GM19452 (cell line): ENCODE data around the gene AGBL4.

ENCODE experiments used
- ATAC-seq: cut with Tn5 transposase; IDR thresholded peaks from one replicate; pipeline ENCODE4 v1.9.1; 2021; ENCODE audit not compliant: unreplicated experiment

Gene AGBL4

GRCh38 chr1:48619539-48619938, 1404.2 kb downstream of the AGBL4 start:
- ATAC-seq = no peak

DNA sequence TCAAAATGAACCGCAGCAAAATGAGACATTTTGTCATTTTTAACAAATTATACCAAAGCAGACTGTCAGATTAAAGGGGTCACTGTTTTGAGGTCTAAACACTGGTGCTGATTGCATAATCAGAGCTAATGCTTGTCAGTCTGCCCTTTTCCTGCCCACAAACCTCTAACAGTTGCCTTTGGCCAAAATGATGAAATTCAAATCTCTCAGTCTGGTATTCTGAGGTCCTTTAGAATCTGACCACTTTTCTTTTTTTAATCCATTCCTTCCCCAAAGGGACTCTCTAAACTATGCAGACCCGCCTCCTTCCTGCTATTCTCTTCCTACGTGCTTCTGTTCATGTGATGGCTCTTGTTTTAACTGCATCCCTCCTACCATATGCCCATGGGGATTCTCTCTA, 1406.5 kb downstream of the AGBL4 start:
- ATAC-seq = no peak

DNA sequence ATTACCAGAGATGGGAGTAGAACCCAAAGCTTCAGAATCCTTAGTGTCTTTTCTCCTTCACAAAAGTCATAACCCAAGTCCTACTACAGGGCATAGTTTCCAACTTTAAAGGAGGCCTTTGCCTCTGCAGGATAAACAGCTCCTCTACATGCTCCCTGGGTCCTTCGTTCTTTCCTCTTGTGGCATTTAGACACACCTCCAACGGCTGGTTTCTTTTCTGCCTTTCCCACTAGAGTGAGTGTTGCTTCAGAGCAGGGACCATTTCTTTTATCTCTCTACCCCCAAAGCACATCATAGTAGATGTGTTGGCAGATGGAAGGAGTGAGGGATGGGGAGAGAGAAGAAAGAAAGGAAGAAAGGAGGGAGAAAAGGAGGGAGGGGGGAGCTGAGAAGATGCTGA, 1407.0 kb downstream of the AGBL4 start:
- ATAC-seq = no peak

DNA sequence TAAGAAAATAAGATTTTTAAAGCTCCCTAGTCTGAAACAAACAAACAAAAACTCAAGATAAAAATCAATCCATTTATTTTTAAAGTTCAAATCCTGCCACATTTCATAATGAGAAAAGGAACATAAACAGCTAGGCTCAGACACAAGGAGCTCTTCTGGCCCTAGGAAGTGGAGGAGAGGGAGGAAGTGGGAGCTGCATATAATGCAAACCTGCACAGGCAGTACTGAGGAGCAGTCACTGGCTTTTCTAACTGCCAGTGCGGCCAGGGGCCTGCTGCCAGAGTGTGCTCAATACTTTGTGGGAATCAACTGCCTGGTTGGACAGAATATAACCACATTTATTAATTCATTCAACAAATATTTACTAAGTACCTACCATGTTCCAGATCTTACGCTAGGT, 1411.9 kb downstream of the AGBL4 start:
- no peak for ATAC-seq

- ATAC-seq = no peak
Observed at GRCh38 chr1:48610628-48611542, 1412.9 kb downstream of the AGBL4 start.

DNA sequence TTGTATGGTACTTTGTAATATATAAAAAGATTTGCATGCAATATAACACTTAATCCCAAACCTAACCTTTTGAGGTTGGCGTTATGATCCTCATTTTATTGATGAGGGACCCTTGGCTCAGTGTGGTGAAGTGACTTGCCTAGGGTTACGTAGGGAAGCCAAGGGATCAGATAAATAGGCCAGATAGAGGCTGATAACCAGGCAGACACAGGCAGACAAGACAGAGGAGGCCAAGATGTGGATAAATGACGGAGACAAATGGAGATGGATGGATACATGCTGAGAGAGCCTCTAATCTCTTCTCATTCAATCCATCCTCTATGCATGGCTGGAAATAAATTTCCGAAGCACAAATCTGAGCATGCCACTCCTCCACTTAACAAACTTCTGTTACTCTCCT, 1414.9 kb downstream of the AGBL4 start:
- ATAC-seq = no peak

- no peak for ATAC-seq
Observed at GRCh38 chr1:48603222-48603621, 1420.5 kb downstream of the AGBL4 start.

GRCh38 chr1:48602349-48602748, 1421.4 kb downstream of the AGBL4 start:
- ATAC-seq = no peak

DNA sequence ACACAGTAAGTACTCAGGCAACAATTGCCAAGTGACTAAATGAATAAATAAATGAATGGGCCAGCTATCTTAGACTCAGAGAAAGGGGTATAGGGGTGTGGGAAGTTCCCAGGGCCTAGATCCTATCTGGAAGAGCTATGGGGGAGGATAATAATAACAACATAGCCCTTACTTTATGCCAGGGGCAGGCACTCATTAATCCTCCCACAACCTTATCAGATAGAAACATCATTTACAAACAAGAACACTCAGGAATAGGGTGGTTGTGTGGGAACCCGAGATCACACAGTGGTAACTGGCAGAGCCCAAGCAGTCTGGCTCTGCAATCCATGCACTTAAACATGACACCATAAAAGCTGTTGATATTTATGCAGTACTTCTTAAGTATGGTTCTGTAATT, 1423.6 kb downstream of the AGBL4 start:
- ATAC-seq = no peak

DNA sequence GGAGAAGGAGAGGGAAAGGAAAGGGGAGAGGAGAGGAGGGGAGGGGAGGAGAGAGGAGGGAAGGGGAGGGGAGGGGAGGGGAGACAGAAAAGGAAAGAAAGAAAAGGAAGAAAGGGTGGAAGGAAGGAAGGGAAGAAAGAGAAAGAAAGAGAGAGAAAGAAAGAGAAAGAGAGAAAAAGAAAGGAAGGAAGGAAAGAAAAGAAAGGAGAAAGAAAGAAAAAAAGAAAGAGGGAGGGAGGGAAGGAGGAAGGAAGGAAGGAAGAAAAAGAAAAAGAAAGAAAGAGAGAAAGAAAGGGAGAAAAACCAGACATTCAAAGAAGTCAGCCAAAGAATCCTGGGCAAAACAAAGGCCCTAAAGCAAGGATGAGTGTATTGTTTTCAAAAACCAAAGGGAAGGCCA, 1426.1 kb downstream of the AGBL4 start:
- no peak for ATAC-seq

- ATAC-seq = no peak
Observed at GRCh38 chr1:48596046-48596445, 1427.7 kb downstream of the AGBL4 start.

DNA sequence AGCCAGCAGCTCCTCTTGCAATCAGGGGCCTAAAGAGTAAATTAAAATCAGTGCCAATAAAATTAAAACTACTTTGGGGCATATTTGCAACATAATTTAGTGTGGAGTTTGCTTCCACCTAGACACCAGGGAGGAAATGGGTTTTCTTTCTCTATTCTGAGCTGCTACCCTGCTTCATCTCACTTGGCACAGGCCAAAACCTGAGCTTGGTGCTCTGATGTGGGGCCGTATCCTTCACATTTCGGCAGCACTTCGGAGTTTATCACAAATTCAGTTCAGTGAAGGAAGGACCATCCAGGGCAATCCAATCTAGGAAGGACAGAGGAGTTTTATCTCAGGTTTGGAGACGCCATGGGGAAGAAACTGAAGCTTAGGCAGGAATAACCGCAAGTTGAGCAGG, 1428.1 kb downstream of the AGBL4 start:
- ATAC-seq = no peak

DNA sequence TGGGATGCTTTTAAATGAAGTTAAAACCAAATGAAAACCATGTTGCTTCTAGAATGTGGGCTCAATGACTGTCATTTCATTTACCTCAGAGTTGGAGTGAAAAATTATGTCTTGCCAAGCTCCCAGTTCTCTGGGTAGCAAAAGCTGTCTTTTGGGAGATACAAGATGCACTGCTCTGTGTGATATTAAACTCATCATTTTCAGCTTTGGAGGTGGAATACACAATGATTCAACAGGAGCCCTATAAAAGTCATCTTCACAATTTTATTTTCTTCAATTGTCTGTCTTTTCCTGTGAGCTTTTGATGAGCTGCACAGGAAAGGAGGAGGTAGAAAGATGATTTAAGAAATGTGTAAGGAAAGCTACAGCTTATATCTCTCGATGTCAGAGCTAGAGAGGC, 1431.4 kb downstream of the AGBL4 start:
- ATAC-seq = no peak

- ATAC-seq = no peak
Observed at GRCh38 chr1:48591181-48591580, 1432.6 kb downstream of the AGBL4 start.

GRCh38 chr1:48588061-48588460, 1435.7 kb downstream of the AGBL4 start:
- ATAC-seq = no peak

- no peak for ATAC-seq
Observed at GRCh38 chr1:48582408-48582807, 1441.3 kb downstream of the AGBL4 start.

DNA sequence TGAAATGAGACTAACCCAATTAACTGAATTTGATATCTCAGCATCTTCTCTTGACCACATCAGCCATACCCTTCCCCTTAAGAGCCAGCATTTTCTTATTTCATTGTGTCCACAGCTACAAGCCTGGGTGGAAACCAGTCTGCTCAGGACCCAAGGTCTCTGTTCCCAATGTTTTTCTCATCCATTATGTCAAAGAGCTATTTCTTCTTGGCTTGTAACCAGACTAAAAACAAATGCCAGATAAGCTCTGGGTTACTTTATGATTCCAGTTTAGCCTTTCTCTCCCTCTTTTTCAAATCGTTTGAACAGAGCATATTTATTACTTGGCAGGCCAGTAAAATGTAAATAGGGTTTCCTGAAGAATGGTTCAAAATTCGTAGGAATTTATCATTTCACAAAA, 1442.5 kb downstream of the AGBL4 start:
- no peak for ATAC-seq

DNA sequence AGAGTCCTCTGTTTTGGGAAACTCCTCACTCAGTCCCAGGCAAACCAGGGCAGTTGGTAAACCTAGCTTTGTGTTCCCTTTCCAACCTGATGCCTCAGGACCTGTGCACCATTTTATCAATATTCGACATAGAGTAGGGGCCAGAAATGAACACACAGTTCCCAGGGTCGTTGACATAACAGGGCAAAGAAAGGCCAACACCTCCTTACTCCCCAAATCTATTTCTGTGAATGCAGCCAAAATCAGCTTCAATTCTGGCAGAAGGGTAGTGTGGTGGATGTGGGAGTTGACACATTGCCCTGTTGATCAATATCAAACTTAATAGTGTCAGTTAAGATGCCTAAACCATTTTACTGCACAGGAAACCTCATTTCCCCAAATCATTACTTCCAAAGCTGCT, 1447.2 kb downstream of the AGBL4 start:
- no peak for ATAC-seq

DNA sequence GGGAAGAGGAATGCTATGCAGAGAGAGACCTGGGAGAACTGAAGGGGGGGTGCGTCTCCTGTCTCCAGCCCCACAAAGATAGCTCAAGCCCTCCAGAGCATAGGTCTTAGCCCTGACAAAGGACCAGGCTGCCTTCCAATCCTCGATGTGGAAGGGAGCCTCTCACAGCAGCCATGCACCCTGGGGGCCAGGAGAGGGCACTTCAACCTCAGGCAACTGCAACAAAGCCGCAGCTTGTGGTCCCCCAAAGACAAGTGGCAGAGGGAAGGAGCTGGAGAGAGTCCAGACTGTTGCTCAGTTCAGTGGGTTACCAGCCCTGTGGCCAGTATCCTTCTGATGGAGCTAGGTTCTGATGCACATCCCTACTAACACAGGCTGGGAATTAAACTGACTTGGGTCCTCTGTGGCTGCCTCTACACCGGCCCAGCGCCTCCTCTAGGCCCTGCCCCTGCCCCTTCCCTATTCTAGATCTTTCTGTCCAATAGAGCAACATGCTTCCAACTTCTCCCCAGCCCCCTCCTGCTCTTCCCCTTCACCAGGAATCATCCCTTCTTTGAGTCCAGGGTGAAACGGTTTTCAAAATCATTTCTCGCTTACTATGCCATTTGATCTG, 1451.0 kb downstream of the AGBL4 start:
- ATAC-seq = peak; percentile 64

DNA sequence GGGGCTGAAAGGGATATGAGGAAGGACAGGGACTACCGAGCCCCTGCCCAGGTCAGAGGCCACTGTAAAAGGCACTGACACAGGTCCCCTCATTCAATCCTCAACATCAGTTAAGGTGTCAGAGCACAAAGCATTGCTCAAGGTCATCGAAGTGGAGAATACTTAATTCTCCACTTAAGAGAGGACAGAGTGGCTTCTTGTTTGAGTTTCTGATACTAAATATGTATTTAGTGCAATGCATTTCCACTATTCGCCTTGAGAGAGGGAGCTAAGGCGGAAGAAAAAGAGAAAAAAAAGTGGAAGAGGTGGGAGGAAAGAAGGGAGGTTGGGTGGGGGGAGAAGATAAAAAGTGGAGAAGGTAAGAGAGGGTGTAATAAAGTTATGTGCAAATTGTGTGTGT, 1451.6 kb downstream of the AGBL4 start:
- ATAC-seq = no peak

- no peak for ATAC-seq
Observed at GRCh38 chr1:48571303-48571987, 1452.3 kb downstream of the AGBL4 start.

- ATAC-seq = no peak
Observed at GRCh38 chr1:48570568-48570967, 1453.2 kb downstream of the AGBL4 start.
